HG03280 (cell line): ENCODE data around the gene ZNF782.
"Not testable (repeated sequence)": the region's sequence is repeated elsewhere in the genome, so short reads cannot be mapped to it uniquely, and the experiment has no call there.

Source experiments
- ATAC-seq: cut with Tn5 transposase; IDR thresholded peaks from one replicate; pipeline ENCODE4 v1.9.1; 2021; ENCODE audit warnings: mild to moderate bottlenecking, moderate library complexity; ENCODE audit not compliant: unreplicated experiment

ZNF782 gene

DNA sequence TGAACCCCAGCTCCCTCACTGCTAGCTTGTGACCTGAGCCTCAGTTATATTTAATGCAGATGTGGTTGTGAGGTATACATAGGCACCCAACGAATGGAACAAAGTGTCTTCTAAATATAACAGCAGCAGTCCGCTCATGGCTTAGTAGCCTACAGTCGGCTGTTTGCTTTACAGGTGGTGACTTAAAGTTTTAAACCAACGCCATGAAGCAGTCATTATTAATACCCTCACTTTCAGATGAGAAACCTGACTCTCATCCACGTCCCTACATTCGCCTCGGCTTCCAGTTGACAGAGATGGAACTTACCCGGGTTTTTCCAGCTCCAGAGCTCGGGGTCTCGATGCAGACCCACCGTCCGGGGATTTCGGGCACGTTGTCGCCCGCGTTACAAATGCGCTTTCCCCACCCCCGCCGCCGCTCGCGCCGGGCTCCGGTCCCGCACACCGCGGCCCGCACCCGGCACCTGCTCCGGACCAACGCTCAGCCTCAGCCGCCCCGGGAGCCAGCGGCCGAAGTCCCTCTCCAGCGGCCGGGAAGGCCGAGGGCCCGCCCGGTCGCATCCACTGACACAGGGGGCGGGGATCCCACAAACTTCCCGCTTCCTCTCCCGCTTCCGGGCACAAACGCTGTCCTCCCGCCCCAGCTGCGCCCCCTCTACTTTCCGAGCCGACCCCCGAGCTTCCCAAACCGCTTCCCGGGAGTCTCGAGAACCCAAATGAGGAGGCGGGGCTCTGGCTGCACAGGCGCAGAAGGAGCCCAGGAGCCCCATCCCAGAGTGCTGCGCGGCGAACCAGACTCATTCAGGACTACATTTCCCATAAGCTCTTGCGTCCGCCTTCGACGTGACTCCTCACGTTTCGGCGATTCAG, at the start of gene ZNF782:
ZNF782 (minus strand) TSS at position 734 of the 870 bp plus-strand sequence. CDS start 2,553 bp downstream, outside the sequence.
- ATAC-seq, result peak; percentile 88

DNA sequence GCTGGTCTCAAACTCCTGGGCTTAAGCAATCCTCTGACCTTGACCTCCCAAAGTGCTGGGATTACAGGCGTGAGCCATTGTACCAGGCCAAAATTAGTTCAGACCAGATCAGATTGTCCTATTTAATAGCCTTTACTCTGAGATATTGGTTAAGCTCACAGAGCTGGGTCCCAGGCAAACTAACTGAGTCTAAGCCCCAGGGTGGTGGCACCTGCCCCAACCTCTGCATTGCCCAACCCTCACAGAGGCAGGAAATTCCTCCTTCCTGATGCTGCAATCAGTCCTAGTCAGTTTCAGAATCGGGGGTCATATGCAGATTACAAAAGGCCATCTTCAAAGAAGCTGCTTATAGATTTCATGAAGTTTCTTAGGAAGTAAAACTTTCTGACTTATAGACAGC, 45.7 kb upstream of the ZNF782 start:
- ATAC-seq, result not testable (repeated sequence)

DNA sequence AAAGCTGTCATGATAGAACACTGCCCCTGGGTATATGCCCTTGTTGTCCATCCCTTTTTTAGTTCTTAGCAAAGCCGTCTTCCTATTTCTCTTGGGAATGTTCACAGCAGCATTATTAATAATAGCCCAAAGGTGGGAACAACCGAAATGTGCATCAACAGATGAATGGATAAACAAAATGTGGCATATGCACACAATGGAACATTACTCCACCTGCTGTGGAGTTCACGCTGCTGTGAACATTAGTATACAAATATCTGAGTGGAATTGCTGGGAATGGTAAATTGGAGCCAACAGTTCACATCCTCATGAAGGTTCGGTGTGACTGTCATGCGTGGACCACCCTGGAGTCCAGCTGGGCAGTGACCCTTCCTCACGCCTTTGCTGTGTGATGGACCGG, 37.8 kb upstream of the ZNF782 start:
- no peak for ATAC-seq

DNA sequence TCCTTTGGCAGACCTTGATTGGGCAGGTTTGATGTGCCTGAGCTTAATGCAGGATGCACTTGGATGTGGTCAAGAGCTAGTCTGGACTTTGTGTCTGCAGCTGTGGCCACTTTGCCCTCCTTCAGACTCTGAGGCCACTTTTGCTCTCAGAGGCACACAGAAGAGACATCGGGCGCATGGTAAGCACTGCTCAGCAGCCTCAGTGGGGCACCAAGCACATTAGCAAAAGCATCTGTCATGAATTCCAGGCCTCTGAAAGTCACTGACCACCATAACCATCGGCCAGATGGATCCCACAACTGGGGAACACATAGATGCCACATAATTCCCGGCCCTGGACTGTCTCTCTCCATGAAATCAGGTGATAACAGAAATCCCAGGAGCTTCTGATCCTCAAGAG, 34.3 kb upstream of the ZNF782 start:
- ATAC-seq, result no peak

DNA sequence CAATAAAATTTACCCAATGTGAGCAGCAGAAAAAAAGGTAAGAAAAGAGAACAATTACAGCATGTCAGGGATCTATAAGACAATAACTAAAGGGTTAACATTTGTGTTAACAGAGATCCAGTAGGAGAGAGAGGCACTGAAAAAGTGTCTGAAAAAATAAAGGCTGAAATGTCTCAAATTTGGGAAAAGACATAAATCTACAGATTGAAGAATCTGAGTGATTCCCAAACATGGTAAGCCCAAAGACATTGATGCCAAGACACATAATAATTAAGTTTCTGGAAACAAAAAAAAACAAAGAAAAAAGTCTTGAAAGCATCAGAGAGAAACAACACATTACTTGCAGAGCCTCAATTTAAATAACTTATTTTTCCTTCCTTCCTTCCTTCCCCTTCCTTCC, 31.1 kb upstream of the ZNF782 start:
- ATAC-seq, result no peak

DNA sequence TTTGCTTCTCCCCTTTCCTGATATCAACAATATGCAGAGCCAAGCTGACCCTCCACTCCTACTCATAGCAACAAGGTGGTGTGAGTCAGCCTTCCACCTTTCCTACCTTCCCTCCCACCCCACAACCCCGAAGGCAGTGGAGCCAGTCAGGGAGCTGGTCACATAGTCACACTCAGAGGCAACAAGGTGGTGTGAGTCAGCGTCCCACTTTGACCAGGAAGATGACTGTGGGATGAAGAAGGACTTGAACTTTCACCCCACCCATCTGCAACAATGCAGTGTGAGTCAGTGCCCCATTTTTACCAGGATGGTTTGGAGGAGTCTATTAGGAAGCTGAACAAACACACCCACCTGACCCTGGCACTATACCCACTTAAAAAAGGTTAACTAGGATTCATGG, 30.1 kb upstream of the ZNF782 start:
- no peak for ATAC-seq

DNA sequence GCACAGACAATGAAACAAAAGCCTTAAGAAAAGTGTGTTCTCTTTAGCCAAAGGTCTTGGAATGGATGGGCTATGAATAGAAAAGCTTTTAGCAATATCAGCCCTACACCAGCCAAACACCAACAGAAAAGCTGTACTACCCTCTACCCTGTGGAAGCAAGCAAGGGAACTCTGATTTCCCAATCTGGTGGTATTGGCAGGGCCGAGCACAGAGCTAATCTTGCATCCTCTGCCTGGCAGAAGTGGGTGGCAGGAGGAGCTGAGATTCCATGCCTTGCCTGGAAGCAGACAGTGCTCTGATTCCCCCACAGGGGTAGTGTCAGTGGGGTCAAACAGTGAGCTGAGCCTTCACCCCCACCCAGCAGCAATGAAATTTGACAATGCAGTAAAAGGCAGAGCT, 29.6 kb upstream of the ZNF782 start:
- ATAC-seq, result no peak

DNA sequence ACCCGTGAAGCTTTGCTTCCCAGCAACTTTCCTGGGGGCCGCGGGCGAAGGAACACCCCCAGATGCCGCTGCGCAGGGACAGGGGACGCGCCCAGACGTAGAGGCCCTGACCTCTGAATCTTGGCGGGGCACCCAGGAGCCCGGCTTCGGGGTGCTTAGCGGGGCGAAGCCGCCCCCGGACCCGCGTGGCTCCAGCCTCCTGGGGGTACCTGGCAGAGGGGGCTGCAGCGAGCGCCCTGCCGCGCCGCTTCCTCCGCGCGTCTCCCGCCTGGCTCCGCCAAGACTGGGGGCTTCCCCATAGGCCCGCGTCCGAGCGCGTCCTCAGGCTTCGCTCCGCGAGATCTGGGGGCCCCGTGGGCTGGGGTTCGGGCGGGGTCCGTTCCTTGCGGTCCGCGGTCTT, 23.0 kb upstream of the ZNF782 start:
- no peak for ATAC-seq

DNA sequence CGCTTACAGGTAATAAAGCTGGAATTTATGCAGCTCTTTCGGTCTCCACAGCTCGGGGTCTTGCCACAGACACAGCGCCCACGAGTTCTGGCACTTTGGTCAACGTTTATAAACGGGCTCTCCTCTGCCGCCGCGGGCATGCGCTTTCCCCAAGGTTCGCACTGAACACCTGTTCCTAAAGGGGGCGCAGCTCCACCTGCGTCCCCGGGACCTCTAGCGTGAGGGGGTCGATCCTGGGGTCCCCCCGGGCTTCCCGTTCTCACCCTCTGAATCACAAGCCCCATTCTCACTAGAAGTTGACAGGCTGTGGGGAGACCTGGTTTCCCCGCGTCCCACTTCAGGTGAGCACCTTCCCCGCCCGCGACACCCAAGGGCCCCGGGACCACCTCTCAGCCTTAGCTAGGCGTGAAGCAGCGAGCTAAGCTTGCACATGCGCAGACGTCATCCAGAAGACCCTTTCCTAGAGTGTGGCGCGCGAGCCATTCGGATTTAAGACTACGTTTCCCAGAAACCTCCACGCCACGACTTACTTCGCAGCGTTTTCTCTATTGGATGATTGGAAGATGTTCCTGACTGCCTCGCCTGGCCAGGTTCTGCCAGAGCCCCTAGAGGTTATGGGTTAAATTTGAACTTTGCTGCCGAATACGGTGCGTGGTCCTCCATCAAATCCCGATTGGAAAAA, 21.3 kb upstream of the ZNF782 start:
- ATAC-seq, result peak; percentile 53

DNA sequence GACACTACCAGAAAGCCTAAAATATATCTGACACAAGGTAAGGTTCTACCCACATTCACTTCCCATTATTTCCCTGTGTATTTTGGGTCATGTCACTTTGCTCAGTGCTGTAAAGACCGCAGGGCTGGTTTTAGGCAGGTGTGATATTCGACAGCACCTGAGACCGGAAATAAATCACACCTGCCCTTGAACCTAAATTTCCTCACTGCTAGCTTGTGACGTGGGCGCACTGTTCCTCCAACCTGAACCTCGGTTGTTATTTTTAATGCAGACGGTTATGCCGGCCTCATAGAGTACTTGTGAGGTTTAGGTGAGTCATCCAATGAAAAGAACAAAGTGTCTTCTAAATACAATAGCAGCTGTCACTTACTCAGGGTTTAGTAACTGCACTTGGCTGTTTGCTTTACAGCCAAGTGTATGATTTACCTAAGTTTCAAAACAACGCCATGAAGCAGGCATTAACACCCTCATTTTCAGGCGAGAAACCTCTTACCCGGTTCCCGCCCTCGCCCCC, 20.7 kb upstream of the ZNF782 start:
- peak; percentile 46 for ATAC-seq

DNA sequence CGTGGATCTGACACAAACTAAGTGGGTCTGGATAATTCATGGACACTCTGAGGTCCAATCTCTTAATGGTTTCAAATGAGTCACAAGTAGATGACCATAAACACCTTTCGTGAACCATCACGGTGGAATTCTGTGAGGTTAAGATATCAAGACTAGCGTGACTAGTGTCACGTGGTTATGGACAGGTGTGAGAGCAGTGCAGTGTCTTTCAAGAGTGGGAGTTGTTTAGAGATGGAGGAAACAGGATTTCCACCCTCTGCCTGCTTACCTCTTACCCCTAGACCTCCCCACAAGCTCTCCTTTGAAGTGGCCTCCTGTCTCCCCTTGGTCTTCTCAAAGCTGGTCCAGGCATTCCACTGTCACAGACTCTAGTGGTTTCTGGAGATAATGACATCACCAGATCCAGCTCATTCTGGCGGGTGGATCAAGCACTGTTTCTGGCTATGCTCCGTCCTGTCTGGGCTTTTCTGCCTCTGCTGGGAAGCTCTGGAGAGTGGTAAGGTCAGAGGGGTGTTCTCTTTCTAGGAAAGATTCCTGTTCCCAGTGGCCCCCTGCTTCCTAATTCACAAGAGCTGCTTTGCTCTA, 20.0 kb upstream of the ZNF782 start:
- no peak for ATAC-seq

DNA sequence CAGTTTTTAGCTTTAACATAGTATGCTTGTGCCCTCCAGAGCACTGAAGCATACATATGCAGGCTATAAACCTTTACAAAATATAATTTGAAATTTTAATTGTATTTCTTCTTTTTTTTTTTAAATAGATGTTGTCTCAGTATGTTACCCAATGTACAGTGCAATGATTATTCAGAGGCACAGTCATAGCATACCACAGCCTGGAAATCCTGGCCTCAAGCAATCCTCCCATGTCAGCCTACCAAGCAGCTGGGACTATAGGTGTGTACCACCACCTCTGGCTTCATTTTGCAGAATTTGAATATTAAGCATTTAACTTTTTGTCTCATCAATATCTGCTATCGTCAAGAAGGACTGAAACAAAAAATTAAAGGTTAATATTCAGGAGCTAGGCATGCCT, 16.9 kb upstream of the ZNF782 start:
- ATAC-seq, result no peak

DNA sequence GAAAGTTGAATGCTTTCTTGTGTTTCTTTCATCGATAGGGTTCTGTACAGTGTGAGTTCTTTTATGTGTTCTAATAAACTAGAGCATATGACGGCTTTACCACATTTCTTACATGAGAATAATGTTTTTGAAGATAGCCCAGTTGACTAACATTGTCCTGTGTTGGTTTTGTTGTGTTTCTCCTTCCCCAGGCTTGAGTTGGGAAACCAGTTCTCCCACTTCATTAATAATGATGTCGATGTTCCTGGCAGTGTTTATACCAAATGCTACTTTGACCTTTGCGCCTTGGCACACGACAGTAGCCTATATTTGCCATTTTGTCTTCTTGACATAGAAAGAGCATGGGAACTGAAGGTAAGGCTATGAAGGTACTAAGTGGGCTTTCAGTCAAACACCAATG, 14.4 kb upstream of the ZNF782 start:
- ATAC-seq, result no peak

DNA sequence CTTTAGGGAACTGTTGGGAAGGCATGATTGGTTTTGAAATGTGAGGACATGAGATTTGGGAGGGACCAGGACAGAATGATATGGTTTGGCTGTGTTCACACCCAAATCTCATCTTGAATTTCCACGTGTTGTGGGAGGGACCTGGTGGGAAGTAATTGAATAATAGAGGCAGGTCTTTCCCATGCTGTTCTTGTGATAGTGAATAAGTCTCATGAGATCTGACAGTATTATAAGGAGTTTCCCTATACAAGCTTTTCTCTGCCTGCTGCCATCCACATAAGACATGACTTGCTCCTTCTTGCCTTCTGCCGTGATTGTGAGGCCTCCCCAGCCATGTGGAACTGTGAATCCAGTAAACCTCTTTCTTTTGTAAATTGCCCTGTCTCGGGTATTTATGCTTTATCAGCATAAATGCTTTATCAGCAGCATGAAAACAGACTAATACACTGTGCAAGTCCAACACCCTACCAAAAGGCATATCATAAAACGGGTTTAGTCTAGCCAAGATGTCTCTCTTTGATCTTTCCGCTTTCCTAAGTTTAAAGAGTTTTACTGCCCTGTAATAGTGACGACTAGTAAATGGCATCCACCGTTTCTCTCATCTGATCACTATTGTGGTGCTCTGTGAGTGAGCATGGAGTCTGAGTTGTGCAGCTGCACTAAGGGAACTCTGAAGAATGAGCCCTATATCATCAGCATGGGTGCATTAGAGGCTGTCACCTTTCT, 12.9 kb upstream of the ZNF782 start:
- ATAC-seq, result no peak

DNA sequence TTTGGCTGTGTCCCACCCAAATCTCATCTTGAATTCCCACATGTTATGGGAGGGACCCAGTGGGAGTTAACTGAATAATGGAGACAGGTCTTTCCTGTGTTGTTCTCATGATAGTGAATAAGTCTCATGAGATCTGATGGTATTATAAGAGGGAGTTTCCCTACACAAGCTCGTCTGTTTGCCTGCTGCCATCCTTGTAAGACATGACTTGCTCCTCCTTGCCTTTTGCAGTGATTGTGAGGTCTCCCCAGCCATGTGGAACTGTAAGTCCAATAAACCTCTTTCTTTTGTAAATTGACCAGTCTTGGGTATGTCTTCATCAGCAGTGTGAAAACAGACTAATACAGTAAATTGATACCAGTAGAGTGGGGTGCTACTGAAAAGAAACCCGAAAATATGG, 10.9 kb upstream of the ZNF782 start:
- ATAC-seq, result not testable (repeated sequence)

DNA sequence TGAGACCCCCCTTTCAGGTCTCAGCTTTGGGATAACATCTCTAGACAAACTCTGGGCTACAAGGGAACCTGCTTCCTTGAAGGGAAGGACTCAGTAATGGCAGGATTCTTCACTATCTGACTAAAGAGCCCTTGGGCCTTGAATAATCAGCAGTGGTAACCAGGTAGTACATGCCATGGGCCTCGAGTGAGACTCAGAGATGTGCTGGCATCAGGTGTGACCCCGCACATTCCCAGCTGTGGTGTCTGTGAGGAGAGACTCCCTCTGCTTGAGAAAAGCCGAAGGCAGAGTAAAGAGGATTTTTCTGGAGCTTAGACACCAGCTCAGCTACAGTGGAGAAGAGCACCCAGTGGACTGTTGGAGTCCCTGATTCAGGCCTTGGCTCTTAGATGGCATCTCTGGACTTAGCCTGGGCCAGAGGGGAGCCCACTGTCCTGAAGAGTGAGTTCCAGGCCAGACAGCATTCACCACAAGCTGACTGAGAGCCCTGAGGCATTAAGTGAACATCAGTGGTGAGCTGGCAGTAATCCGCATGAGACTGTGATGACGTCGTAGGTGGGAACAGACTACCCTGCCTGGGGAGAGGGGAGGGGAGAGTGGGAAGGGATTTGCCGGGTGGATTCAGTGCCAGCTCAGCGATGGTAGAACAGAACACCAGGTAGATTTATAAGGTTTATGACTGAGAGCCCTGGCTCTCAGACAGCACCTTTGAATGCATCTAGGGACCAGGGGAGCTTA, 5.3 kb upstream of the ZNF782 start:
- no peak for ATAC-seq

DNA sequence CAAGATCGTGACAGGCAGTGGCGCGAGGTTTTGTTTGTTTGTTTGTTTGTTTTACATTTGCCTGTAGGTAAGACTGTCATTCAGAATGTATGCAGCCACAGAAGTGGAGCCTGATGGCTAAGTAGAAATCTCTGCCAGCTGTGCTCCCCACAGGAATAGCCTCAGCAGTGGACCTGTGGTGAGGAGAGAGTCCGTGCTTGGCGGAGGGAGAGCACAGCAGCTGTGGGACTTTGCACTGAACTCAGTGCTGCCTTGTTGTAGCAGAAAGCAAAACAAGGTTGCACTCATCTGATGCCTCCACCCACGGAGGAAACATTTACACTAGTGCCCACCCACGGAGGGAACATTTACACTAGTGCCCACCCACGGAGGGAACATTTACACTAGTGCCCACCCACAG, 4.4 kb upstream of the ZNF782 start:
- ATAC-seq, result no peak

DNA sequence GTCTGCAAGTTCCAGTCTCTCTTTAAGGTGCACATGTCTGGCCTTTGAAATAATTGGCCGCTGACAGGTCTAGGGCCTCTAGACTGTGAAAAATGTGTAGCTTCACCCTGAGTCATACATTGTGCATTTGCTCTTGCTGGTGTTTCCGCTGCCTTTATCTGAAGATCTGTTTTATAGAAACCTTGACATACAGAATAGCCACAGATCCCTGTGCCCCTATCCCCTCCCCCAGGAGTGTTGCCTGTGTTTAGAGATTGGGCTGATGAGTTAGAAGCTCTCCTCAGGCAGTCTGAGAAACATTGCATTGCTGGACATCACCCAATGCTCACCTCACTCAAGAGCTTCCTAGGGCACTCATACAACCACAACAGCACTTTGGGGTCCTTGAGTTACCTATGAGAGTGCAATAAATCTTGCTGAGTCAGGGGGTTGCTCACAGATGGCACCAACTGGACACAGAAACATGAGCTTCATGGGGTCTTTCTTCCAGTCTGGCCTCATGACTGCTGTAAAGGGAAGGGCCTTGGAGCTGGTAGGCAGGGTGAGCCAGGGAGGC, 3.8 kb upstream of the ZNF782 start:
- no peak for ATAC-seq

DNA sequence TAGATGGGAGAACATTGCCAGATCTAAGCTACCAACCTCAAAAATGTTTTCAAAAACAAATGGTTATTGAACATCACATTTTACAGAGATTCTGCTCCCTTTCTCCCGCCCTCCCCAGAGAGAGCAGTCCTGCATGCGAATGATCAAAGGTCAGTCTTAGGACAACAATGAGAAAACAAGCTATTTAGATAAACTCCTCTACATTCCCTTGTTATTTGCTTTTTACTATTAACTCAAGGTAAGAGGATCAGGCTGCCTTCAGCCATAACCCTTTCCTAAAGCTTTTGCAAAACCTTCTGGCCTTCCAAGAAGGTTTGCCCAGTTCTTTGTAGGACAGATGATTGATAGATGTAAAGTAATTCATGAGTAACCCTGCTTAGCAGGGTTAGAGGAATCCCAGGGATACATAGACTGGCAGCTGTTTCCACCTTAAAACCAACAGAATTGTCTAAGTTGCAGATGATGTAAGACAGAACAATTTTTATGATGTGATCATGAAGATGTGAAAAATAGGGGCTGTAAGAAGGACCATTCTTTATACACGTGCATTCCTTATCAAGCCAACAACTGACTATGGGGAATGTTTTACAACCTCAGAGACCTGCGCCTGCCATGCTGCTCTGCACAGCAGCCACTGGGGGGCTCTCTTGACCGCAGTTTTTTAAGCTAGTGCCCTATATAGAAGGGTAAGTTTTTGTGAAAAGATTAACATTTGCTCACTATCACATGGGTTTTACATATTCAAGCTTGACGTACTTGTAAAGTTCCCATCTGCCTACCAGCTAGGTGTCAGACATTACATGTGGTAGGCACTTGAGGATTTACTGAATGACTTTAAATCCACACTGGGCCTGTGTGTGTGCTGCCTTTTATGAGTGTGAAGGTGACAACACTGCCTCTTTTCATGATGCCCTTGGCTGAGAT, 2.3 kb upstream of the ZNF782 start:
- peak; percentile 50 for ATAC-seq
